Measurements from ENCODE around the gene UNC79. TPM values are rescaled to one million over a fixed set of nuclear protein-coding genes. Genes with fewer than 3 reads are reported as not detected.

Gene UNC79
- total RNA-seq, 1 experiment from 2014 or later, result 0.07 TPM

DNA sequence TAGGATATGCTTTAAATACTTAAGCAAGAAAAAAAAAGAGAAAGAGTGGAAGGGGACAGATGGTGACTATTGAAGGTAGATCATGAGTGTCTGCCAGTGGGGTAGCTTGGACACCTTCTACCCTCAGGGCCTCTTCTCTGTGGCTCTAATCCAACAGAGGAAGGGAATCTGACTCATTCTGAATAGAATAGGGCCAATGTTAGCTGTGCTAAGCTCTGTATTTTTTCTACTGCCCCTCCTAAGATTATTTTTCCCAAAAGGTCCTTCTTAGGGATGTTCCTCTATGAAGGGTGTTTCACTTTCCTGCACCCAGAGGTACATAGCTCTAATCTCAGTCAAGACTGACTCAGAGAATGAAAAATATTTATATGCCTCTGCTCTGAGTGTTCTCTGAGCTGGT lies 25.6 kb downstream of the UNC79 start:
- H3K4me3 ChIP-seq, result no peak overlapping the region
- no TSS peak for BruUV-seq (replicated peaks)
- H3F3A ChIP-seq (ENCODE audit: insufficient read depth, low read depth), result no peaks in the 10 kb centered on the region
- ChIA-PET POLR2A (ENCODE audit: unreplicated experiment) (no interaction called here), CTCF (no interaction called here)
- intact Hi-C loops (cut with micrococcal nuclease; ENCODE audit: unreplicated experiment), result no loop called here
- no peak overlapping the region for H2AFZ ChIP-seq
- H3K79me2 ChIP-seq (ENCODE audit: low read depth), result no peaks in the 10 kb centered on the region
- DNase-seq, result no peak
- H3K4me1 ChIP-seq (replicated peaks; ENCODE audit: insufficient read depth), result no peaks in the 10 kb centered on the region
- H3K36me3 ChIP-seq (ENCODE audit: low read depth), result no peaks in the 10 kb centered on the region
- H3K4me2 ChIP-seq, result no peak overlapping the region
- no peaks in the 10 kb centered on the region for H3K9me3 ChIP-seq (ENCODE audit: insufficient read depth, low read depth)
- H3K27me3 ChIP-seq (ENCODE audit: insufficient read depth, low read depth), result peaks cover 18% of the 10 kb centered on the region; the same call in 1 of the 2 replicates
- no peak overlapping the region for H3K27ac ChIP-seq
- H3K9me2 ChIP-seq (ENCODE audit: insufficient read depth), result no peaks in the 10 kb centered on the region
- no peaks in the 10 kb centered on the region for H4K20me1 ChIP-seq (ENCODE audit: insufficient read depth)
- TF ChIP-seq, protein P1, sequence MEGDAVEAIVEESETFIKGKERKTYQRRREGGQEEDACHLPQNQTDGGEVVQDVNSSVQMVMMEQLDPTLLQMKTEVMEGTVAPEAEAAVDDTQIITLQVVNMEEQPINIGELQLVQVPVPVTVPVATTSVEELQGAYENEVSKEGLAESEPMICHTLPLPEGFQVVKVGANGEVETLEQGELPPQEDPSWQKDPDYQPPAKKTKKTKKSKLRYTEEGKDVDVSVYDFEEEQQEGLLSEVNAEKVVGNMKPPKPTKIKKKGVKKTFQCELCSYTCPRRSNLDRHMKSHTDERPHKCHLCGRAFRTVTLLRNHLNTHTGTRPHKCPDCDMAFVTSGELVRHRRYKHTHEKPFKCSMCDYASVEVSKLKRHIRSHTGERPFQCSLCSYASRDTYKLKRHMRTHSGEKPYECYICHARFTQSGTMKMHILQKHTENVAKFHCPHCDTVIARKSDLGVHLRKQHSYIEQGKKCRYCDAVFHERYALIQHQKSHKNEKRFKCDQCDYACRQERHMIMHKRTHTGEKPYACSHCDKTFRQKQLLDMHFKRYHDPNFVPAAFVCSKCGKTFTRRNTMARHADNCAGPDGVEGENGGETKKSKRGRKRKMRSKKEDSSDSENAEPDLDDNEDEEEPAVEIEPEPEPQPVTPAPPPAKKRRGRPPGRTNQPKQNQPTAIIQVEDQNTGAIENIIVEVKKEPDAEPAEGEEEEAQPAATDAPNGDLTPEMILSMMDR (conservative IDR thresholded peaks at IDR 0.05), result no peak
- no peak for TF ChIP-seq EZH2 (IDR thresholded peaks at IDR 0.05; ENCODE audit: low read depth)

DNA sequence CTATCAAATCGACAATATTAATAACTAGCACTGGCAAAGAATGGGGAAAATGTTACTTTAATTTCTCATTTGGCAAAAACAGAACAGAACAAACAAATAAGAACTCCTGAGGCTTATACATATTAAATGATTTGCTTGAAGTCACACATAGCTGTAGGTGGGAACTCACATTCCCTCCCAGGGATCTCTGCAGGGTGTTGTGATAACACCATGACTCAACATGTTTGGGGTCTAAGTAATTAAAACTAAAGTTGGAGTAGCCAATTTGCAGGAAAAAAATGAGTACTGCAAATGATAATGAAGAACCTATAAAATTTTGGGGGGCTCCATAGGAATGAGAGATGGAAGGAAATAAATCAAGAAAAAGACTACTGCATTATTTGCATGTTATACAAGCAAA lies 27.5 kb downstream of the UNC79 start:
- no peaks in the 10 kb centered on the region for H3K9me2 ChIP-seq (ENCODE audit: insufficient read depth)
- H3K4me2 ChIP-seq, result no peak overlapping the region
- no peaks in the 10 kb centered on the region for H3K79me2 ChIP-seq (ENCODE audit: low read depth)
- H3K27me3 ChIP-seq (ENCODE audit: insufficient read depth, low read depth), result peaks cover 20% of the 10 kb centered on the region; the same call in 1 of the 2 replicates
- POLR2A ChIA-PET (ENCODE audit: unreplicated experiment), result no interaction called here
- no peaks in the 10 kb centered on the region for H4K20me1 ChIP-seq (ENCODE audit: insufficient read depth)
- CTCF ChIA-PET, result no interaction called here
- intact Hi-C loops (cut with micrococcal nuclease; ENCODE audit: unreplicated experiment), result no loop called here
- H3K36me3 ChIP-seq (ENCODE audit: low read depth), result no peaks in the 10 kb centered on the region
- no peak overlapping the region for H3K27ac ChIP-seq
- no peaks in the 10 kb centered on the region for H3K4me1 ChIP-seq (replicated peaks; ENCODE audit: insufficient read depth)
- H3F3A ChIP-seq (ENCODE audit: insufficient read depth, low read depth), result no peaks in the 10 kb centered on the region
- no peaks in the 10 kb centered on the region for H3K9me3 ChIP-seq (ENCODE audit: insufficient read depth, low read depth)
- no peak for DNase-seq
- TF ChIP-seq EZH2 (IDR thresholded peaks at IDR 0.05; ENCODE audit: low read depth), result no peak
- TF ChIP-seq, protein P1 (conservative IDR thresholded peaks at IDR 0.05), result no peak
- no peak overlapping the region for H2AFZ ChIP-seq
- H3K4me3 ChIP-seq, result no peak overlapping the region
- no TSS peak for BruUV-seq (replicated peaks)

DNA sequence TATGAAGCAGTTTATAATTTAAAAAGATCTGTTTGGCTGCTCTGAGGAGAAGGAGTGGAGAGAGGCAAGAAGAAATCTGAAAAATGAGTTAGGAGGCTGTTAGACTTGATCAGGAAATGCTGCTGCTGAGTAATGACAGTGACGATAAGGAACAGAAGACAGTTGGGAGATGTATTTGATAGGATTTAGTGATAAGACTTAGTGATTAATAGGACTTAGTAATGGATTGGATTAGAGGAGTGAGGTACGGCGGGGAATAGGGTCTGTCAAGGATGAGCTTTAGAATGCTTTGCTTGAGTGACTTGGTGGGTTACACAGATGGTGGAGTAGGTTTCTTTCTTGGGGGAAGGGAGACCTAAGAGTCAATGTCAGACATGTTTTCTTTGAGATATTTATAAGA lies 31.7 kb downstream of the UNC79 start:
- ChIA-PET POLR2A (ENCODE audit: unreplicated experiment) (no interaction called here), CTCF (no interaction called here)
- intact Hi-C loops (cut with micrococcal nuclease; ENCODE audit: unreplicated experiment), result no loop called here
- Histone ChIP-seq H3K9me2 (ENCODE audit: insufficient read depth) (no peaks in the 10 kb centered on the region; the same call in 1 of the 2 replicates), H3K27me3 (ENCODE audit: insufficient read depth, low read depth) (peaks cover 25% of the 10 kb centered on the region; the same call in 1 of the 2 replicates), H3K4me2 (no peak overlapping the region), H3K9me3 (ENCODE audit: insufficient read depth, low read depth) (0 out of 2 replicates have a peak, but pooled peaks cover 3% of the 10 kb centered on the region), H3F3A (ENCODE audit: insufficient read depth, low read depth) (no peaks in the 10 kb centered on the region), H3K4me3 (no peak overlapping the region), H2AFZ (no peak overlapping the region), H4K20me1 (ENCODE audit: insufficient read depth) (no peaks in the 10 kb centered on the region), H3K79me2 (ENCODE audit: low read depth) (no peaks in the 10 kb centered on the region), H3K27ac (no peak overlapping the region), H3K4me1 (replicated peaks; ENCODE audit: insufficient read depth) (no peaks in the 10 kb centered on the region), H3K36me3 (ENCODE audit: low read depth) (no peaks in the 10 kb centered on the region)
- no peak for DNase-seq
- TF ChIP-seq, protein P1 (conservative IDR thresholded peaks at IDR 0.05), result no peak
- TF ChIP-seq EZH2 (IDR thresholded peaks at IDR 0.05; ENCODE audit: low read depth), result no peak
- BruUV-seq (replicated peaks), result no TSS peak

Measured in PC-9 (cell line).